ENCODE data around the gene SPIN3.
A peak's percentile ranks its signal among the peaks of the same experiment; 100 is the strongest.
"Not testable (repeated sequence)": the region's sequence is repeated elsewhere in the genome, so short reads cannot be mapped to it uniquely, and the experiment has no call there.

The SPIN3 gene

DNA sequence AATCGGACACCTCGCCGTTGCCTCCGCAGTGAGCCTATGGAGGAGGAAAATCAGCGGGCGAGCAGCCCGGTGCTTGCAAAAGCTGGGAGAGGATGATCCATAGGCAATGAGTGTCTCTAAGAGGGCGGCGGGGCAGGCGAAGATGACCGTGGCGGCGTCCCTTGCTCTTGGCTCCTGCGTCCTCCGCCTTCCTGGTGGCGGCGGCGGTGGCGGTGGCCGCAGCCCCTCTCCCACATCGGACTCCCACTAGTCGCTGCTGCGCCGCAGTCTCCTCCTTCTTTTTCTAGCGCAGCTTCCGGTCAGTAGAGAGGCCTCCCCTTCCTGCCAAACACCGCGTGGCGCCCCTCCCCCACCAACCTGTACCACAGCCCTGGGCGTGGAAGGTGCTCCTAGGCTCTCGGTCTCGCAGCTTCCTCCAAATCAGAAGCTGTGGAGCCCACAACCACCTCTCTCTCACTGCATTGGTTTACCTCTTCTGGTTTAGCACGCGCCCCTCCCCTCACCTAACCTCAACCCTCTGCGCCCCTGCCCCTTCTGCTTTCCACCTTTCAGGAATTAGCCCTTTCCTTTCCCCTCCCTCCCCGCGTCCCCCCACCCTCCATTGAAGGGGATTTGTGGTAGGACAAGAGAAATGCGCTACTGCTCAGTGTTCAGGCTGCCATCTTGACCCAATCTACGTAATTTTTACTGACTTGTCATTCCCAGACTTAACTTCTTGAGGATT is at the start of gene SPIN3:
Gene SPIN3, minus strand, starts transcription at position 271 of the 724 bp plus-strand sequence. CDS start 594 bp downstream, outside the sequence.
- peak; percentile 78 for DNase-seq

DNA sequence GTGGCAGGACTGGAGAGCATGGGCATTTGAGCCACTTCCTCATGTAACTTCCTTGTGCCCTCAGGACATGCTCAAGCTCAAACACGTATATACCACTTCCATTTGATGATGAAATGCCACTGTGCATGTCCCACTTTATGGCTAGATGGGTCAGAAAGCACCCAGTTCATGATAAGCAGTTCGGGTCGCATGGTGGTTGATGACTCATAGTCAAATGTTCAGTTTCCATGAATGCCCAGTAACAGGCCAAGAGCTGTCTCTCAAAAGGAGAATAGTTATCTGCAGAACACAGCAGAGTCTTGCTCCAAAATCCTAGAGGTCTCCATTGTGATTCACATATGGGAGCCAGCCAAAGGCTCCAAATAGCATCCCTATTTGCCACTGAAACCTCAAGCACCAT is 48.9 kb upstream of the SPIN3 start:
- no peak for DNase-seq

DNA sequence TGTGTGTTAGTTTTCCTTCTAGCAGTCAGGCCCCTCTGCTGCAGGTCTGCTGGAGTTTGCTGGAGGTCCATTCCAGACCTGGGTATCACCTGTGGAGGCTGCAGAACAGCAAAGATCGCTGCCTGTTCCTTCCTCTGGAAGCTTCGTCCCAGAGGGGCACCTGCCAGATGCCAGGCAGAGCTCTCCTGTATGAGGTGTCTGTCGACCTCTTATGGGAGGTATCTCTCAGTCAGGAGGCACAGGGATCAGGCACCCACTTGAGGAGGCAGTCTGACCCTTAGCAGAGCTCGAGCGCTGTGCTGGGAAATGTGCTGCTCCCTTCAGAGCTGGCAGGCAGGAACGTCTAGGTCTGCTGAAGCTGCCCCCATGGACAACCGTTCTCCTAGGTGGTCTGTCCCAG is 41.9 kb upstream of the SPIN3 start:
- DNase-seq, result not testable (repeated sequence)

DNA sequence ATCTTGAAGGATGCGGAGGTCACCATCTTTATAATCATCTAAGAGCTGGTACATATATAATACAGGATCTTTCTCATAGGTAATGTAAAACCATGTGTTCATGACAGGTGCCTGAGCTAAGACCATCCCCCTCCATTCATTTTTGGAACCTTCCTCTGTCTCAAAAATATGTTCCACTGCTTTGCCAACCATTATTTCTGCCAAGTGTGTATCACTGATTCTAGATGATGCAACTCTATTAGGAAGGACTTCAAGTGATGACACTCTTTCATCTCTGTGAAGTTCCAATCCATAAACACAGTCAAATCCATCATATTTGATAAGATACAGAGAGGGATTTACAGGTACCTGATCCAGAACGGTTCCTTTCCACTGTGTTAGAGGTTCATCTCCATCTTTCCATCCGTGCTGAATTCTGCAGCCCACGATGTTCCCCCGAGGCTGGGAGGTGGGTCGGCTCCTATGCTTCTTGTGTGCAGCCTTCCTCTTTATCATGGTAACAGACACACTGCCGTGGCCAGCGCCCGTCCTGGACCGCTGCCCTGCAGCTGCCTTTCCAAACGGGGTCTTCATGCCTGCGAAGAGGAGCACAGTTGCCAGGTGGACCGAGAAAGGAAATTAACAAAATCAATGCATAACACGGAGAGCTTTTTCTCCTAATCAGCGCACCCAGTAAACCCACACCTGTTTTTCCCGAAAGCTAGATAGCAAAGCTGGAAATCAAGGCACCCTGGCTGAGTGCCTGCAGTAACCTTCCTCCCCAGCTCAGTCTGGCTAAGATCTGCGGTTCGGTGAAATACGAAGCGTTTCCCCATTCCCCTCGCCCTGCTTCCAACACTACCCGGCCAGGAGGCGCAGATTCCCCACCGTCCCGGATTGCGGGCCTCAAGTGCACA is 718 bp downstream of the SPIN3 start:
- no peak for DNase-seq

DNA sequence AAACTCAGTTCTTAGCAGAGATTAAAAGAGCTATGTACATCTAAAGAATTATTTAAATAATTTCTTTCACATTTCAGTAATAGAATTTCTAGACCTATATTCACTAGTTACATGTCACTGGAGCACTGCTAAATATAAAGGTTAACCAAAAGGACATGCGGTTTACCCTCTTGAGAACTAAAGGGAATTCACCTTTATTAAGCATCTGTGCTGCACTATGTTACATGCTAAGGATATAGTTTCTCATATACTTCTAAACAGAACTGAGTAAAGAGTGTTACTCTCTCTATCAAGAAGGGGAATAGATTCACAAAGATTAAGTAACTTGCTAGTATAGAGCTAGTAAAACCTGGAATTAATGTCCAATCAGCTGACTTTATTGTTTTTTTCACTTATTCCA is 7.6 kb downstream of the SPIN3 start:
- DNase-seq, result no peak

DNA sequence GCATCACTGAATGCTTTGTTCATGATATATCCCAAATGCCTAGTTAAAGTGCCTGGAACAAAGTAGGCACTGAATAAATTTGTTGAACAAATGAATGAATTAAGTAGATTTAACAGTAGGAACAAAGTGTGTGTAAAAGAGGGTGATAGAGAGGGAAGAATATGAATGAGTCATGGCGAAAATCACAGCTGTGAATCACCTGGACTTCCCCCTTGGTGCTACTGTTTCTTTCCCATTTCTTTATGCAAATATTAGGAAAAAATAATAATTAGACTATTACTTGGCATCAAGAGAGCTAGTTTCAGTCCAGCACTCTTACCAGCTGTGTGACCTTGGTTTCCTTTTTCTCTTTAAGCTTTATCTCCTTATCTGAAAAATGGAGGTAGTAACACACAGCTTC is 9.2 kb downstream of the SPIN3 start:
- DNase-seq, result no peak

DNA sequence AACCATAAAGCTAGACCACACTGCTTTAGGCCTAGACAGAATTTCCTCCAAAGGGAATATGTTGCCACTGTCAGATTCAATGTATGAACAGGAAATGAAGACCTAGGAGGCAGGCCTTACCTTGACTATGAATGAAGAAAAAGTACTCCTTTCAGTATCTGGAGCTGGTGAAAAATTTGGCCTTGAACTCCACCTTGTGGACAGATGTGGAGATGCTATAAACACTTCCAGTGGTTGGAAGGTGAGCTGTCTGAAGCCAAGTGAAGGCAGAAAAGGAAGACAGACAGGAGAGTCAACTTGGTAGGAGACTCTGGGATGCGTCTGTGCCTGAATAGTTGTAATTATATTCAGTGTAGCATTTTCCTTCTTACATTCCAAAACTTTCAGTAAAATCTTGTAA is 17.2 kb downstream of the SPIN3 start:
- DNase-seq, result peak; percentile 39

DNA sequence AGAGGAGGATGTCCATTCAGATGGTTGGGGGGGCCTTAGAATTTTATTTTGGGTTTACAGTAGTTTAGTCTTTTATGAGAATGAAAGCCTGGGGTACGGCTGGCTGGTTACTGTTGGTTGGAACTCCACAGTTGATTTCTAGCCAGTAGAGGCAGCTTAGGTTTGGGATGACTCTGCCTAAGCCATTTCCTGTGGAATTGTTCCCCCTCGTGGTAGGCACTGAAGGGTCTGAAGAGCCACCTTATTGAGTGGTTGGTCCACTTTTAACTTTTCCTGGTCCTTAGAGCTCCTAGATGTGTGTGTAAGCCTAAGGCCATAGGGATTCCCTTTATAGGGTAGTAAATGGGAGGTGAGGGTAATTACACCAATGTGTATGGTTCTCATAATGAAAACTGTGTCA is 19.7 kb downstream of the SPIN3 start:
- DNase-seq, result no peak

DNA sequence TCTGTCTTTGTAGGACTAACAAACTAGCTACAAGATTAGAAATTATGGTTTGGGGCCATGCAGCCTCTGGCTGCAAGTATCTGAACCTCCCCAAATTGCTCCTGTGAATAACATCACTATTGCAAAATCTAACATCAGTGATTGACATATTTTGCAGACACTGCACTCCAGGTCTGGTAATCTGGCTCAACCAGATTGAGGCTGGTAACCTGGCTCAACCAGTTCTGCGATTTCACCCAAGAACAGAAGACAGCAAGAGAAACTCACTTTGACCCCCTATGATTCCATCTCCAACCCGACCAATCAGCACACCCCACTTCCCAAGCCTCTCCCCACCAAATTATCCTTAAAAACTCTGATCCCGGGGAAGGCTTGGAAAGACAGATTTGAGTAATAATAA is 20.9 kb downstream of the SPIN3 start:
- no peak for DNase-seq

DNA sequence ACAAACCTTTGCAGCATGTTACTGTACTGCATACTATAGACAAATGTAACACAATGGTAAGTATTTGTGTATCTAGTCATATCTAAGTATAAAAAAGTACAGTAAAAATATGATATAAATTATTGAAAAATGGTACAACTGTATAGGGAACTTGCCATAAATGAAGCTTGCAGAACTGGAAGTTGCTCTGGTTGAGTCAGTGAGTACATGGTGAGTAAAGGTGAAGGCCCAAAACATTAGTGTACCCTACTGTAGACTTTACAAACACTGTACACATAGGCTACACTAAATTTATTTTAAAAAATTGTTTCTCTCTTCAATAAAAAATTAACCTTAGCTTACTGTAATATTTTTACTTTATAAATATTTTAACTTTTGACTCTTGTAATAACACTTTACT is 25.8 kb downstream of the SPIN3 start:
- DNase-seq, result no peak

DNA sequence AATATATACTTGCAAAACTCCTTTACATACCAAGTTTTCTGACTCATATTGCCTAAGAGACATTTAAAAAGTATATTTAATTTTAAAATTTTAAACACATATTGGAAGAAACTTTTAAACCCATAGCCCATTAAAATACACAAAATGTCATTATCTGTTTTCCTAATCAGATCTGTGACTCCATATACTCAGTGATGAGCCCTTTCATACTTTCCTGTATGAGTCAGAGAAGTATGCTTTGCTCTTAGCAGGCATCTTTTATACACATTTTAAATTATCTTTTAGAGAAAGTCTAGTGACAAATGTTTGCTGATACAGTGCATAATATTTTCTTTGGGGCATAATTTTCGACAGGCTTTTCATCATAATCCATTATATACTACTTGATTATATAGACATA is 26.4 kb downstream of the SPIN3 start:
- DNase-seq, result no peak

DNA sequence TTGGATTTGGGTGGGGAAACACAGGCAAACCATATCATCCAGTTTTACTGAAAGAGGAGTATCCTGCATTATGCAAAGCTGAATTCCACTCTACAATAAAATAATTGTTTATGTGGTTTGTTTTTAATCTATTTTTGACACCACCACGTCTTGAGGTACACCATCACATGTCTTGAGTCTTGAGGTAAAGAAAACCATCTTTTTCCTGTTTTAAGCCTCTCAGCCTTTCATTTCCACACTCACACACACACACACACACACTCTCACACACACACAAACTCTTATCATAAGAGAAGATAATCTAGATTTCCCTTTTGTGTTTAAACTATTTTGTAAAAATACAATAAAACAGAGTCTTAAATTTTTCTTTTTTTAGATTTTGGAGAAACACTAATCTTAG is 32.0 kb downstream of the SPIN3 start:
- DNase-seq, result no peak

DNA sequence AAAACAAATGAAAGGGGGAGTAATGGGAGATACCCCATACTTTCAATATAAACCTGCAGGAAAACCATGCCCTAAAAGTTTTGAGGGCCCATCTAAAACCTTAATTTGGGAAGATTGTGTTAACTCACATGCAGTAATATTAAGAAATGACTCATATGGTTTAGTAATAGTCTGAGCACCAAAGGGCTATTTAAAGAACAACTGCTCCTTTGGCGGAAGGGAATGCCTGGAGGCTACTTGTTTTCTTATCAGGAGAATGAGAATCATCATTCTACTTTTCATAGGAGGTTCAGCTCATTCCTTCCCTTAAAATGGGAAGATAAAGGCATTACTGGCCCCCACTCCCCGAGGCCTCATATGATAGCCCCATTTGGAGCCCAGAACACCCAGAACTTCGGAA is 47.6 kb downstream of the SPIN3 start:
- no peak for DNase-seq

DNA sequence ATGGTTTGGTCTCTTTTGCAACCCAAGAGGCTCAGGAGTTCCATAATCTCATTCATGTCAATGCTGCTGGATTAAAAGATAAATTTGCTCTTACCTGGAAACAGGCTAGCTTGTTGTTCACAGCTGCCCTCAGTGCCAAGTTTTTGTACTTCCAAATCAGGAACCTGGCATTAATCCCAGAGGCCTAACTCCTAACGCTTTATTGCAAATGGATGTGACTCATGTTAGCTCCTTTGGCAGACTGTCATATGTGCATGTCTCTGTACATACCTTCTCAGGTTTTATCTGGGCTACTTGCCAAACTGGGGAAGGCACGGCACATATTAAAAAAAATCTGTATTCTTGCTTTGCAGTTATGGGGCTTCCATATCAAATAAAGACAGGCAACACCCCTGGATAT is 49.1 kb downstream of the SPIN3 start:
- not testable (repeated sequence) for DNase-seq

DNA sequence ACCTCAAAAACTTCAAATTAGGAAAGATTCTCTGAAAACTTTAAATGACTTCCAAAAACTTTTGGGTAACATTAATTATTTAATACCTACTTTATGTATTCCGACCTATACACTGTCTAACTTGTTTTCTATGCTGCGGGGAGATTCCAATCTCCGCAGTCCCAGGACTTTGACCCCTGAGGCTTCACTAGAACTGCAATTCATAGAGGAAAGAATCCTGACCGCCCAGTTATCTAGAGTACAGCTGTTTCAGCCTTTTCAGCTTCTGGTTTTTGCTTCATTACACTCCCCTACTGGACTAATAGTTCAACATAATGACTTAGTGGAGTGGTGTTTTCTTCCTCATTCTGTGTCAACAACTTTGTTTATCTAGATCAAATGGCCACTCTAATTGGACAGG is 50.1 kb downstream of the SPIN3 start:
- DNase-seq, result not testable (repeated sequence)

DNA sequence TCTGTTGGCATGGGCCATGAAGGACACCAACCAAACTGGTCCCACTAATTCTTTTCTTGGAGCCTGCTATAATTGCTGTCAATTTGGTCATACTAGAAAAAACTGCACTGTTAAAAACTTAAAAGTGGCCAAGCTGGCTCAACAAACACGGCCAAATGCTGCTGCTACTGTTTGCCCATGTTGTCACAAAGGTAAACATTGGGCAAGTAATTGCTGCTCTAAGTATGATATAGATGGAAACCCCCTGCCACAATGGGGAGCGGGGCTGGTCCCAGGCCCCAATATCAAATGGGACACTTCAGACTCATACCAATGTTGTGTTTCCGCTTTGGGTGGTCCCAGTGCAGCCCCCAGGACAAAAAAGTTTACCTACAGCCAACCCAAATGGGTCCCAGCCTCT is 52.1 kb downstream of the SPIN3 start:
- DNase-seq, result no peak

Measured in RPMI8226 (cell line).